T1000 (cell line): Measurements from ENCODE around the gene TGIF2.
"Not testable (repeated sequence)": the region's sequence is repeated elsewhere in the genome, so short reads cannot be mapped to it uniquely, and the experiment has no call there.

Source experiments
- DNase-seq: peaks from one replicate; lab custom pipeline; 2025; ENCODE audit warnings: mixed read lengths; lab: John Stamatoyannopoulos, UW

The TGIF2 gene

DNA sequence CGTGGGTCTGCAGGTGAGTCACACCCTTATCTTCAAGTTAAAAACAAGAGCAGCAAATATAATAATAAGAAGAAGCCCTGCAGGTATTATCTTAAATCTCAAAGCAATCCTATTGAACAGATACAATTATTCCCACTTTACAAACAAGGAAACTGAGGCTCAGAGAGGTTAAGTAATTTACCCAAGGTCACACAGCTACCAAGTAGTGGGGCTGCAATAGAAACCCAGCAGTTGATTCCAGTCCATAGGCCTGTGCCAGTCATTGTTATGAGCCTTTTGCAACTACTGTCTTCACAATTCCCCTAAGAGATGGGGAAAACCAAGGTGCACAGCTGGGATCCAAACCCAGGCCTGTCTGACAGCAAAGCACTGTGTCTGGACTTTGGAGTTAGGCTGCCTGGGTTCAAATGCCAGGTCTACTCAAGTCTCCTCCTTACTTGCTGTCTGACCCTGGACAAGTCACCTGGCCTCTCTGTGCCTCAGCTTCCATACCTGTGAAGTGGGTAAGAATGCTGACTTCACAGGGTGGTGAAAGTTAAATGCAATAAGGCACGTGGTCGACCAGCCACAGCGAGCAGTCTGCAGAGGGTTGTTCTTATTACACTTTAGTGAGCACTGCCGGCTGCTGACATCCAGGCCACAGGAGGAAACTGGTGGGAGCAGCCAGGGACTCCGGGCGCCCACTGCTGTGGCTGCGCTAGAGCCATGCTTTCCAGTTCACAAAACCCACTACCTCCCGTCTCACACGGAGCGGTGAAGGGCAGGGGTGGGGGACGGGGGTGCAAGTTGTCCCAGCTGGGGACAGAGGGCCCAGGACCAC, 26.0 kb upstream of the TGIF2 start:
- no peak for DNase-seq

GRCh38 chr20:36548006-36548315, 25.4 kb upstream of the TGIF2 start:
- no peak for DNase-seq

DNA sequence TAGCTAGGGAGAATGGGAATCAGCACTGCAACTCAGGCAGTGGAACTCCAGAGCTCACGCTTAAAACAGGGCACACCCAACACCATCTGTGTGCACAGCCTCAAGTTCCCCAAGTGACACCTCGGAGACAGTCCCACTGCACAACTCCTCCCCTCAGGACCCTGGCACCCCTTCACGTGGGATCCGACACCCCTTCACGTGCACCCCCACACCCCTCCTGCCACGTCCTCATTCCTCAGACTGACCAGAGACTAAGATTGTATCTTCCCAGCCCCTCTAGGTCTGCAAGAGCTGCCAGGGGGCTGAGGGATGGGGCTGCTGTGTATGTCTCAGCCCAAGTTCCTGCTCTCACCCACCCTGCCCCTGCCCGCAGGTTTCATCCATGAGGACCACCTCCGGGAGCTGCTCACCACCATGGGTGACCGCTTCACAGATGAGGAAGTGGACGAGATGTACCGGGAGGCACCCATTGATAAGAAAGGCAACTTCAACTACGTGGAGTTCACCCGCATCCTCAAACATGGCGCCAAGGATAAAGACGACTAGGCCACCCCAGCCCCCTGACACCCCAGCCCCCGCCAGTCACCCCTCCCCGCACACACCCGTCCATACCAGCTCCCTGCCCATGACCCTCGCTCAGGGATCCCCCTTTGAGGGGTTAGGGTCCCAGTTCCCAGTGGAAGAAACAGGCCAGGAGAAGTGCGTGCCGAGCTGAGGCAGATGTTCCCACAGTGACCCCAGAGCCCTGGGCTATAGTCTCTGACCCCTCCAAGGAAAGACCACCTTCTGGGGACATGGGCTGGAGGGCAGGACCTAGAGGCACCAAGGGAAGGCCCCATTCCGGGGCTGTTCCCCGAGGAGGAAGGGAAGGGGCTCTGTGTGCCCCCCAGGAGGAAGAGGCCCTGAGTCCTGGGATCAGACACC, 24.4 kb upstream of the TGIF2 start:
- DNase-seq = no peak

DNA sequence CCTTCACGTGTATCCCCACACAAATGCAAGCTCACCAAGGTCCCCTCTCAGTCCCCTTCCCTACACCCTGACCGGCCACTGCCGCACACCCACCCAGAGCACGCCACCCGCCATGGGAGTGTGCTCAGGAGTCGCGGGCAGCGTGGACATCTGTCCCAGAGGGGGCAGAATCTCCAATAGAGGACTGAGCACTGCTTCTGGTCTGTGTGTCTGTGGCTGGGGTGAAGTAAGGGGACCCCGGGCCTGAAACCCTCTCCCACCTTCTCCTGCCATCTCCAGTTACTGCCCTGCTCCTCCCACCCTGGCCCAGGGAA, 23.8 kb upstream of the TGIF2 start:
- DNase-seq = no peak

- DNase-seq = no peak
Observed at GRCh38 chr20:36549942-36550789, 23.2 kb upstream of the TGIF2 start.

GRCh38 chr20:36550790-36551299, 22.6 kb upstream of the TGIF2 start:
- DNase-seq = no peak

- no peak for DNase-seq
Observed at GRCh38 chr20:36555248-36555647, 18.1 kb upstream of the TGIF2 start.

GRCh38 chr20:36562724-36563123, 10.7 kb upstream of the TGIF2 start:
- DNase-seq = no peak

DNA sequence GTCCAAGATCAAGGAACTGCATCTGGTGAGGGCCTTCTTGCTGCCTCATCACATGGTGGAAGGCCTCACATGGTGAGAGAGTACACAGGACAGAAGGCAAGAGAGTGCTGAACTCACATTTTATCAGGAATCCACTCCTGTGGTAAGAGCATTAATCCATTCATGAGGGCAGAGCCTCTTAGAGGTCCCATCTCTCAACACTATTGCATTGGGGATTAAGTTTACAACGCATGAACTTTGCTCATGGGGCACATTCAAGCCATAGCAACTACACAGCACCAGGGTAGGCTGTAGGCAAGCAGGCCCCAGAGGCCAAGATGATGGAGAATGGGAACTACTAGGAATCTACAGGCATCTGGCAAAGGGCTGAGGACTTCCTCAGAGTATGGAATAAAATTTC, 10.0 kb upstream of the TGIF2 start:
- no peak for DNase-seq

DNA sequence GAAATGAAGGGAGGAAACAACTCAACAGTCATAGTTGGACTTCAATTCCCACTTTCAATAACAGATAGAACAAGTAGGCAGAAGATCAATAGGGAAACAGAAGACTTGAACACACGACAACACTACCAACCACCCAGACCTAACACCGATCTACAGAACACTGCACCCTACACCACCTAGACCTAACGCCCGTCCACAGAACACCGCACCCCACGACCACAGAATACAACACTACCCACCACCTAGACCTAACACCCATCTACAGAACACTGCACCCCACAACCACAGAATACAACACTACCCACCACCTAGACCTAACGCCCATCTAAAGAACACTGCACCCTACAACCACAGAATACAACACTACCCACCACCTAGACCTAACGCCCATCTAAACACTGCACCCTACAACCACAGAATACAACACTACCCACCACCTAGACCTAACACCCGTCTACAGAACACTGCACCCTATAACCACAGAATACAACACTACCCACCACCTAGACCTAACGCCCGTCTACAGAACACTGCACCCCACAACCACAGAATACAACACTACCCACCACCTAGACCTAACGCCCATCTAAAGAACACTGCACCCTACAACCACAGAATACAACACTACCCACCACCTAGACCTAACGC, 9.2 kb upstream of the TGIF2 start:
- DNase-seq = not testable (repeated sequence)

- DNase-seq = not testable (repeated sequence)
Observed at GRCh38 chr20:36564726-36565121, 8.7 kb upstream of the TGIF2 start.

- DNase-seq = no peak
Observed at GRCh38 chr20:36565520-36565919, 7.9 kb upstream of the TGIF2 start.

DNA sequence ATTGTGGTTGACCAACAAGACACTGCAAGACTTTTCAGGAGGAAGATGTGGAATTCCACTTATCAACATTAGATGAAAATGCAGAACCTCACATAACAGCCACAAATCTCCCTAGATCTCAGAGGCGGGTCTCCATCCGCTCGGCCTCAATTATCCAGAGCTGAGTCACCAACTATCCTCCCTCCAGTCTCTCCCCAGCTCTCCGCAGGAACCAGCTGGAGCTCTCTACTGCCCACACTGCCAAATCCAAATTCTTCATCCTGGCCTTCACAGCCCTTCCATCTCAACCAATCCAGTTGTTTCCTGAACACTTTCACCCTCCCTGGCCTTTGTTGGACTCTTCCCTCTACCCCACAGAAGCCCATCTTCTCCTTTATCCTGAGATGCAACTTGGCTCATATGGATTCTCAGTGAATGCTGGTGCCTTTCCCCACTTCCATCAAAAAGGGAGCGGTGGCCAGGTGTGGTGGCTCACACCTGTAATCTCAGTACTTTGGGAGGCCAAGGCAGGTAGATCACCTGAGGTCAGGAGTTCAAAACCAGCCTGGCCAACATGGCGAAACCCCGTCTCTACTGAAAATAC, 3.5 kb upstream of the TGIF2 start:
- DNase-seq = peak; percentile 14

DNA sequence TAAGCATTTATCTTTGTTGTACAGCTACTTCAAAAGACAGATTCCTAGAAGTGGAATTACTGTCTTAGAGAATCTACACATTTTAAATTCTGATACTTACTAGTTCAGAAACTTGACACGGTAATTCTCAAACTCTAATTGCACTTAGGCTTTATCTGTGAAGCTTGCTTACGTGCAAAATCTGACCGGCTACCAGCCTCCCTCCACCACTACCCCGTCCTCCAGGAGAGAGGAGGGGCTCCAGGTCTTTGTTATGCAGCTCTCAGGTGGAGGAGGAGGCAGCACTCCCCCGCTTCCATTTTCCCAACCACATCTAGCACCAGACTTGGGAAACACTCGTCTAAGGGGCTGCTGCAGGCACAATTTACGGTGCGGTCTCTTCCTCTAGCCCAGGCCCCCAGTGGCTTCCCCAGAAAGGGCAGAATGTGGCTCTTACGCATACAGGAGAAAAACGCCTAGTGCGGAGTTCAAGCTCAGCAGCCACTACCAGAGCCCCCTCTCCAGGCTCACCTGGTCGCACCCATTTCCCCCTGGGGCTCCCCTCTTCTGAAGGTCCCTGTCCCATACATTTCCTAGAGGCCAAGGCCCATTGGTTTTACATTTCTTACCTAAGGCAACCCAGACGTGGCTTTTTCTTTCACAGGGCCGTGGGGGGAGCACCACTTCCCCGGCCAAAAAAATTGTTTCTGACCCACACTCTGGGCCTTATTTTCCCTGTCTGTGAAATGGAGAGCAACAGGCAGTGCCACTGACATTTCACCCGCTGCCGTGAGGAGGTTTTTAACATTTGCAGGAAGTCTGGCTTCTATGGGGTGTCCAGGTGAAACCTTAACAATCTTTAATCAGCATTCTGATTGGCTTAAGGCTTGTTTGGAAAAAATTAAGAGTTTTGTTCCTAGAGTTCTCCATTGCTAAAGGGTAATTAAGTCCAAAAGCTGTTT, 1.6 kb upstream of the TGIF2 start:
- DNase-seq = no peak

GRCh38 chr20:36572701-36573102, 695 bp upstream of the TGIF2 start:
- DNase-seq = no peak

DNA sequence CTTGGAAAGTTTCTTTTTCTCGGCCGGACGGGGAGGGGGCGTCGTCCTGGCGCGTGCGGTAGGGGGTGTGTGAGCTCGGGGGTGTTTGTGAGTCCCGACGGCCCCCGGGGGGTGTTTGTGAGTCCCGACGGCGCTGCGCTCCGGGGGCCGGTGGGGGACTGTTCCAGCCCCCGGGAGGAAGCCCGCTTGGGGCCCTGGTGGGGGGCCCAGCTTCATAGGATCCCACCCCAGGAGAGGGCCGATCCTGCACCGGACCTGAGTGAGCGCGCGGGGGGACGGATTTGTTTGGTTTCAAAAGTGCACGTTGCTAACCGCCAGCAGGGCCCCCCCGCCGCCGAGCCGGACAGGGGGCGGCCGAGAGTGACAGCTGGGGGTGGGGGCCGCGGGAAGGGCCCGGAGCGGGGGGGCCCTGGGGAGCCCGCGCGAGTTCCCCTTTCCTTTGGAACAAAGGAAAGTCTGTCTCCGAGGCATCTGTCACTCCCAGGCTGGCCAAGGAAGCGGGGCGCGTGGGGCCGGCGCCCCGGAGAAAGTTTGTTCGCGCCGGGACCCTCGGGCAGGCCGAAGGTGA, 485 bp downstream of the TGIF2 start:
- DNase-seq = no peak

DNA sequence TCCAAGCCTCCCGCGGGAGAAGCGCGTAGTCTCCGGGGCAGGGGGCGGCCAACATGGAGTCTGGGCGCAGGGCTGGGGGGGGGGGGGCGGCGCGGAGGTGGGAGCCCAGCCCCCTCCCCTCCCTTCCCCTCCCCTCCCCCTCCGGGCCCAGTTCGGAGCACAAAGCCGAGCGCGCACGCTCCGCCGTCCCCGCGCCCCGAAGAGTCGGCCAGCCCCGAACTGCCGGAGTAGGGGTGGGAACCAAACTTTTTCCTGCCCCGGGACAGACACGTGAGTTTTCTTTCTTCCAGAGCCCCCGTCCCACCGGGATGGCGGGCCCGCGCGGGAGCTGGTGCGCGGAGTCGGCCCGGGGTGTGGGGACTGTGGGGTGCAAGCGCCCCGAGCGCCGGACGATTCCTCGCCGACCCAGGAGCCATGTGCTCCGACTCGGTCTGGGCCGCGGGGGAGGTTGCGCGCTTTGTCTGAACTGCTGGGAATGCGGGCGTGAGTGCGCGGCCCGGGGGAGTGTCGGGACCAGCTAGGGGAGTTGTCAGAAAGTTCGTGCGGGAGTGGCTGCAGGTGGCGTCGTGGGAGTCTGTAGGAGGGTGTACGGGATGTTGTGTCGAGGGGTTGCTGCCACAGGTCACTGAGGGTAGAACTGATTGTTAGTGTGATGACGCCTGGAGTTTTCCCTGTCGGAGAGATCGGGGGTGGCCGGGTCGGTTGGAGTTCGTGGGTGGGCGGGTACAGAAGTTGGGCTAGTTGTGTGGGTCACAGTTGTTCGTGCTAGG, 1.2 kb downstream of the TGIF2 start:
- DNase-seq = peak; percentile 38

- no peak for DNase-seq
Observed at GRCh38 chr20:36576081-36576445, 2.7 kb downstream of the TGIF2 start.

DNA sequence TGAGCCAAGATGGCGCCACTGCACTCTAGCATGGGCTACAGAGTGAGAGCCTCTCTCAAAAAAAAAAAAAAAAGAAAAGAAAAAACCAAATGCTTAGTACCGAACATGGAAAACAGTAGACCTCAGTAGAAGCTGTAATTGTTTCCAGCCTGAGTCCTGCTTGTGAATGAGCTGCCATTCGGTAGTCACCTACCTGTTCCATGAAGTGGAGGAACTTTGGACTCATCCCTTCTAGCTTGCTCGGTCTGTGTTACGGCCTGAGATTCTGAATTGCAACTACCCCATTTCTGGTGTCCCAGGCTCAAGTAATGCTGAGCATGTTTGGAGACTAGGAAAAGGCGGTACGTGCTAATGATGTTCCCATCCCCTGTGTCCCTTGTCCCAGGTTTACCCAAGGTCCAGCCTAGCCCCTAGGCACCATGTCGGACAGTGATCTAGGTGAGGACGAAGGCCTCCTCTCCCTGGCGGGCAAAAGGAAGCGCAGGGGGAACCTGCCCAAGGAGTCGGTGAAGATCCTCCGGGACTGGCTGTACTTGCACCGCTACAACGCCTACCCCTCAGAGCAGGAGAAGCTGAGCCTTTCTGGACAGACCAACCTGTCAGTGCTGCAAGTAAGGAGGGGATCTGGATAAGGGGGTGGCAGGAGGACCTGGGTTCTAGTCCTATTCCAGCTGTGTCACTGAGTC, 5.1 kb downstream of the TGIF2 start:
- DNase-seq = no peak
